ENCODE data around the gene TRIL. TPM values are rescaled to one million over a fixed set of nuclear protein-coding genes. Genes with fewer than 3 reads are reported as not detected.

TRIL gene
- 17.5 TPM for total RNA-seq

GRCh38 chr7:28958235-28958979 is at the start of gene TRIL:
Gene TRIL (minus strand): TSS chr7:28958330. CDS start chr7:28958046, 284 bp downstream.
- no peak for FAIRE-seq
- peak; percentile 75 to 79 for DNase-seq (ENCODE audit: low spot score in 2 of 2)

- FAIRE-seq (no peak), DNase-seq (ENCODE audit: low spot score in 2 of 2) (no peak)
These were observed 49.0 kb upstream of the TRIL start for GRCh38 chr7:29007127-29007526.

GRCh38 chr7:29005829-29006228 is 47.7 kb upstream of the TRIL start:
- FAIRE-seq: no peak
- no peak for DNase-seq (ENCODE audit: low spot score in 2 of 2)

- no peak for DNase-seq (ENCODE audit: low spot score in 2 of 2)
- no peak for FAIRE-seq
These were observed 47.3 kb upstream of the TRIL start for GRCh38 chr7:29005406-29005805.

GRCh38 chr7:29003703-29004102 is 45.6 kb upstream of the TRIL start:
- no peak for DNase-seq (ENCODE audit: low spot score in 2 of 2)
- FAIRE-seq: no peak

GRCh38 chr7:29000717-29001076 is 42.6 kb upstream of the TRIL start:
- FAIRE-seq: no peak
- DNase-seq (ENCODE audit: low spot score in 2 of 2): no peak

- FAIRE-seq: no peak
These were observed 42.0 kb upstream of the TRIL start for GRCh38 chr7:28999895-29000716.

GRCh38 chr7:28999427-28999826 is 41.3 kb upstream of the TRIL start:
- no peak for DNase-seq (ENCODE audit: low spot score in 2 of 2)
- no peak for FAIRE-seq

More at GRCh38 chr7:28999895-29000716, 42.0 kb upstream of the TRIL start:
- no peak for DNase-seq (ENCODE audit: low spot score in 2 of 2)

- FAIRE-seq (no peak), DNase-seq (ENCODE audit: low spot score in 2 of 2) (no peak)
These were observed 40.0 kb upstream of the TRIL start for GRCh38 chr7:28998105-28998504.

GRCh38 chr7:28996836-28997235 is 38.7 kb upstream of the TRIL start:
- FAIRE-seq: no peak
- no peak for DNase-seq (ENCODE audit: low spot score in 2 of 2)

GRCh38 chr7:28993371-28993770 is 35.2 kb upstream of the TRIL start:
- no peak for FAIRE-seq
- DNase-seq (ENCODE audit: low spot score in 2 of 2): no peak

- FAIRE-seq: no peak
These were observed 34.7 kb upstream of the TRIL start for GRCh38 chr7:28992798-28993197.

GRCh38 chr7:28990200-28990960 is 32.2 kb upstream of the TRIL start:
- no peak for DNase-seq (ENCODE audit: low spot score in 2 of 2)

More at GRCh38 chr7:28992798-28993197, 34.7 kb upstream of the TRIL start:
- DNase-seq (ENCODE audit: low spot score in 2 of 2): no peak

GRCh38 chr7:28989211-28989980 is 31.3 kb upstream of the TRIL start:
- no peak for DNase-seq (ENCODE audit: low spot score in 2 of 2)
- FAIRE-seq: no peak

More at GRCh38 chr7:28990200-28990960, 32.2 kb upstream of the TRIL start:
- FAIRE-seq: no peak

GRCh38 chr7:28988810-28989209 is 30.7 kb upstream of the TRIL start:
- DNase-seq (ENCODE audit: low spot score in 2 of 2) (no peak), FAIRE-seq (no peak)

GRCh38 chr7:28988091-28988490 is 30.0 kb upstream of the TRIL start:
- FAIRE-seq (no peak), DNase-seq (ENCODE audit: low spot score in 2 of 2) (no peak)

GRCh38 chr7:28986765-28987110 is 28.6 kb upstream of the TRIL start:
- FAIRE-seq: no peak

GRCh38 chr7:28986028-28986764 is 28.1 kb upstream of the TRIL start:
- FAIRE-seq: no peak
- DNase-seq (ENCODE audit: low spot score in 2 of 2): no peak

More at GRCh38 chr7:28986765-28987110, 28.6 kb upstream of the TRIL start:
- DNase-seq (ENCODE audit: low spot score in 2 of 2): no peak

GRCh38 chr7:28984631-28985030 is 26.5 kb upstream of the TRIL start:
- no peak for FAIRE-seq
- peak in 1 of 2 donors; percentile 29 for DNase-seq (ENCODE audit: low spot score in 2 of 2)

GRCh38 chr7:28984217-28984616 is 26.1 kb upstream of the TRIL start:
- FAIRE-seq: no peak
- no peak for DNase-seq (ENCODE audit: low spot score in 2 of 2)
